ENCODE measurements around the gene OR6C2.

GRCh38 chr12:55407866-55408265 lies 36.0 kb upstream of the OR6C2 start:
- no peak for TF ChIP-seq SIN3A (IDR thresholded peaks at IDR 0.05; ENCODE audit: borderline replicate concordance, insufficient read depth, low read length)
- TF ChIP-seq, protein P1, sequence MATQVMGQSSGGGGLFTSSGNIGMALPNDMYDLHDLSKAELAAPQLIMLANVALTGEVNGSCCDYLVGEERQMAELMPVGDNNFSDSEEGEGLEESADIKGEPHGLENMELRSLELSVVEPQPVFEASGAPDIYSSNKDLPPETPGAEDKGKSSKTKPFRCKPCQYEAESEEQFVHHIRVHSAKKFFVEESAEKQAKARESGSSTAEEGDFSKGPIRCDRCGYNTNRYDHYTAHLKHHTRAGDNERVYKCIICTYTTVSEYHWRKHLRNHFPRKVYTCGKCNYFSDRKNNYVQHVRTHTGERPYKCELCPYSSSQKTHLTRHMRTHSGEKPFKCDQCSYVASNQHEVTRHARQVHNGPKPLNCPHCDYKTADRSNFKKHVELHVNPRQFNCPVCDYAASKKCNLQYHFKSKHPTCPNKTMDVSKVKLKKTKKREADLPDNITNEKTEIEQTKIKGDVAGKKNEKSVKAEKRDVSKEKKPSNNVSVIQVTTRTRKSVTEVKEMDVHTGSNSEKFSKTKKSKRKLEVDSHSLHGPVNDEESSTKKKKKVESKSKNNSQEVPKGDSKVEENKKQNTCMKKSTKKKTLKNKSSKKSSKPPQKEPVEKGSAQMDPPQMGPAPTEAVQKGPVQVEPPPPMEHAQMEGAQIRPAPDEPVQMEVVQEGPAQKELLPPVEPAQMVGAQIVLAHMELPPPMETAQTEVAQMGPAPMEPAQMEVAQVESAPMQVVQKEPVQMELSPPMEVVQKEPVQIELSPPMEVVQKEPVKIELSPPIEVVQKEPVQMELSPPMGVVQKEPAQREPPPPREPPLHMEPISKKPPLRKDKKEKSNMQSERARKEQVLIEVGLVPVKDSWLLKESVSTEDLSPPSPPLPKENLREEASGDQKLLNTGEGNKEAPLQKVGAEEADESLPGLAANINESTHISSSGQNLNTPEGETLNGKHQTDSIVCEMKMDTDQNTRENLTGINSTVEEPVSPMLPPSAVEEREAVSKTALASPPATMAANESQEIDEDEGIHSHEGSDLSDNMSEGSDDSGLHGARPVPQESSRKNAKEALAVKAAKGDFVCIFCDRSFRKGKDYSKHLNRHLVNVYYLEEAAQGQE (IDR thresholded peaks at IDR 0.05; ENCODE audit: insufficient read depth in 1 of 2, low read depth in 2 of 2, low read length in 2 of 2): no peak

Measured in PFSK-1 (cell line).